Heart left ventricle (tissue), 13 donors: ENCODE results near the gene TEDC2.

ENCODE experiments used
- CTCF ChIP-seq, 12 donors: fragments of 200-600 bp; sonication (generic) in 4 of 12; IDR thresholded peaks; one replicate each; pipeline versions ENCODE4 v1.5.0 to v1.8.0; 2018 to 2022; ENCODE audit warnings: antibody characterized with exemption in 12 of 12, mild to moderate bottlenecking in 5 of 12
- POLR2A ChIP-seq, 2 donors: fragments of 450-650 bp; IDR thresholded peaks; one replicate each; pipeline ENCODE4 v1.6.1; 2017; ENCODE audit warnings: antibody characterized with exemption in 2 of 2, mild to moderate bottlenecking in 2 of 2, moderate library complexity in 2 of 2
- donor health status: ischemic (EF 13 %, LVEDD 7.1; RV severe dilation, severe dysfunction).
- donor health status: DM: no; HTN: yes; CAD: no.
- donor health status: DM: no; HTN: no; CAD: no.
- donor health status: ischemic (EF 25% LVEDD 6.9; RV normal size, moderate dysfunction).
- donor health status: ischemic (EF 25% LVEDD 5.7; RV mildly dilated, moderate dysfunction).
- donor health status: ischemic (EF 35%, LVEDD 5.7; RV mildly dilated, moderate dysfunction).
- donor health status: nonischemic (EF 11% LVEDD 7.7; RV severe dilation, severe dysfunction).
- donor health status: DM: yes; HTN: yes; CAD: no.
- donor health status: PGD.
- donor health status: ischemic (EF 29% LVEDD 5.4; RV normal size, mild dysfunction).
- donor health status: nonischemic (EF 23%, LVEDD 6.1; RV moderate dilation, normal function).

- TF ChIP-seq CTCF (IDR thresholded peaks at IDR 0.05) = no peak
- TF ChIP-seq POLR2A (IDR thresholded peaks at IDR 0.05) = no peak
These were observed 17.4 kb downstream of the TEDC2 start for GRCh38 chr16:2477327-2477726.
